ENCODE measurements around the gene CADM1.

GRCh38 chr11:115548878-115549528 lies 44.8 kb upstream of the CADM1 start:
- TF ChIP-seq CTCF (IDR thresholded peaks at IDR 0.05) (no peak), POLR2A (IDR thresholded peaks at IDR 0.05) (no peak)
